ENCODE results near the gene LRRFIP1.

LRRFIP1 gene

GRCh38 chr2:237722616-237723015 lies 95.2 kb downstream of the LRRFIP1 start:
- DNase-seq (ENCODE audit: low read depth in 2 of 2) = no peak

GRCh38 chr2:237723023-237723422 lies 95.6 kb downstream of the LRRFIP1 start:
- DNase-seq (ENCODE audit: low read depth in 2 of 2) = no peak

GRCh38 chr2:237723602-237724001 lies 96.2 kb downstream of the LRRFIP1 start:
- DNase-seq (ENCODE audit: low read depth in 2 of 2) = no peak

- DNase-seq (ENCODE audit: low read depth in 2 of 2) = no peak
Measured at GRCh38 chr2:237724811-237725478, 97.6 kb downstream of the LRRFIP1 start.

GRCh38 chr2:237725661-237726060 lies 98.3 kb downstream of the LRRFIP1 start:
- DNase-seq (ENCODE audit: low read depth in 2 of 2) = no peak

- no peak for DNase-seq (ENCODE audit: low read depth in 2 of 2)
Measured at GRCh38 chr2:237726401-237726830, 99.0 kb downstream of the LRRFIP1 start.

DNA sequence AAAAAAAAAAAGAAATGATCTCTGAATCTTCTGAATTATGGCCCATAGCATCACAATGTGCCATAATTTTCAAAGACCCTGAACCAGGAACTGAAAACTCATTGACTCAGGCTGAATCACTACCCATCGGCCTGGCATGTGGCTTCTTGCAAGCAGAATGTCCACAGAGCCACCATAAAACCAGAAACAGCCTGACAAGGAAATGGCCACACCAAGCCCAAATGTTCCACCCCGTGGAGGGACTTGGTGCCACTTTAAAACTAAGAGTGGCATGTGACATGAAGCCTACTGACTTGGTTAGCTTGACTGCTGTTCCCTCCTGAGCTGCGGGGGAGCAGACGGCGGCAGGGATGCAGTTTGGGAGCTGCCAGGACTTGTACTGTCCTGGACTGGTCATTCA lies 100.0 kb downstream of the LRRFIP1 start:
- no peak for DNase-seq (ENCODE audit: low read depth in 2 of 2)

GRCh38 chr2:237729681-237730475 lies 102.5 kb downstream of the LRRFIP1 start:
- no peak for DNase-seq (ENCODE audit: low read depth in 2 of 2)

GRCh38 chr2:237731663-237732062 lies 104.3 kb downstream of the LRRFIP1 start:
- DNase-seq (ENCODE audit: low read depth in 2 of 2) = no peak

GRCh38 chr2:237732070-237732469 lies 104.7 kb downstream of the LRRFIP1 start:
- DNase-seq (ENCODE audit: low read depth in 2 of 2) = no peak

GRCh38 chr2:237732790-237733381 lies 105.5 kb downstream of the LRRFIP1 start:
- DNase-seq (ENCODE audit: low read depth in 2 of 2) = no peak

DNA sequence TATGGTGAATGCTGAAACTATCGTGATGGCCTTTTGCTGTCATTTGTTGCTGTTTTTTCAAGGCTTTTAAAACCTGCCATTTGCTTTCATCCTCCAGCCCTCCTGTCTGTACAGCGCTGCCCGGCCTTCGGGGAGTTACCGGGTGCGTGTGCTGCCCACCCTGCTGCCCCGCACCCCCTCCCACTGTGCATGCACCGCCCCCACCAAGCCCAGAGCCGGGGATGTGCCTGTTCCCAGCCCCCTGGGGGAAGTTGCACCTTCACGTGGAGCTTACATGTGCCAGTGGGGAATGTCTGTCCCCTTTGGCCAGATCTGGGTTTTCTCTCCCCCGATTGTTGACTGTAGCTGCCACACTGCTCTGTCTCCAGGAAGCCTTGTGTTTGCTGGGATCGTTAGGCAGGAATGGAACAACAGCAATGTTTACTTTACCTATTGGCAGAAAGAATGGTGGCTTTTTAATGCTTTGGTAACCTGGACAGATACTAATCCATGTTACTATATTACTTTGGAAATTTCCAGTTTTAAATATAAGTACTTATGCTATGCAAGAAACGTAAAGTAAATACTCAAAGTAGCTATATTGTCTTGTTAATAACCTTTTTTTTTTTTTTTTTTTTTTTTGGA lies 106.4 kb downstream of the LRRFIP1 start:
- DNase-seq (ENCODE audit: low read depth in 2 of 2) = no peak

GRCh38 chr2:237734905-237735623 lies 107.7 kb downstream of the LRRFIP1 start:
- DNase-seq (ENCODE audit: low read depth in 2 of 2) = no peak

- DNase-seq (ENCODE audit: low read depth in 2 of 2) = no peak
Measured at GRCh38 chr2:237735798-237736197, 108.4 kb downstream of the LRRFIP1 start.

DNA sequence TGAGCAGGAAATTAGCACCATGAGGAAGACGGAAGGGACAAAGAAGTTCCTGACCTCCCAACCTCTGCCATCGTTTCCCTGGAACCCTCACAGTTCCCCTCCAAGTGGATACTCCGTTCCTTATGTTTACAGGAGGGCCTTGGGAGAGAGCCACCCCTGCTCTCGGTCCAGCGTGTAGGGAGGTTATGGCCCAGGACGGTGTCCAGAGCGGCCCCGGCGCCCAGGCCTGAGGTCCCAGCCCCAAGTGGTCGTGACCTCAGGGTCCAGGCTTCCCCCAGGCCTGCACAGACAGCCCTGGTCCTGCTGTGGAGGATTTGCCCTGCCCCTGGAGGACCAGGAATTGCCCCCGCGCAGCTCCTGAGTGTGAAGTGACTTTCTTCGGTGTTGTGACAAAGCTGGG lies 109.4 kb downstream of the LRRFIP1 start:
- no peak for DNase-seq (ENCODE audit: low read depth in 2 of 2)

DNA sequence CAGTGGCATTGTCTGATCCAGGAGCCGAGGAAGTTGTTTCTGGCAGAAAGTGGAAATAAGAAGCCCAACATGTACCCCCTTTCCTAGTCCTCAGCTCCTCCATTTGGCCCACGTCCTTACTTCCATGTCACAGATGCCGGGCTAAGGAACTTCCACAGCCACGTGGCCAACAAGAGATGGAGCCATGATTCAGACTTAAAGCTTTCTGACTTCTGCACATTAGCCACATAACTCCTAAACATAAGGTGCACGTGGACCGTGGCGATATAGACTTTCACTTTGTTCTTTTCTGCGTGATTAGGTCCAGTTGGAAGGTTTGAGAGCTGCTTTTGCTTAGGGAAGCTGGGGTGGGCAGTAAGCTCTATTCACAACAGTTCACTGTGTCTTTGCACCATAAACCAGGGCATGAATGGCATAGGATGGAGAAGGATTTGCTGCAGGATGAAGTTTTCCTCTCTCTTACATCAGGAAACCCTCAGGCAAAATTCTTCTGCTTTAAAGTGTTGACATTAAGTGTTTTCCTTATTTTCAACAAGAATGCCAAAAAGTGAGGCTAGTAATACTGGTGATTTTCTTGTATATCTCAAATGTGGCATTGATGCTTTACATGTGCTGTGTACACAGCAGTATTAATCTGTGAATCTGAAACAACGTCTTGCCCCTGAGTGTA lies 109.9 kb downstream of the LRRFIP1 start:
- DNase-seq (ENCODE audit: low read depth in 2 of 2) = no peak

GRCh38 chr2:237738255-237738654 lies 110.9 kb downstream of the LRRFIP1 start:
- no peak for DNase-seq (ENCODE audit: low read depth in 2 of 2)

DNA sequence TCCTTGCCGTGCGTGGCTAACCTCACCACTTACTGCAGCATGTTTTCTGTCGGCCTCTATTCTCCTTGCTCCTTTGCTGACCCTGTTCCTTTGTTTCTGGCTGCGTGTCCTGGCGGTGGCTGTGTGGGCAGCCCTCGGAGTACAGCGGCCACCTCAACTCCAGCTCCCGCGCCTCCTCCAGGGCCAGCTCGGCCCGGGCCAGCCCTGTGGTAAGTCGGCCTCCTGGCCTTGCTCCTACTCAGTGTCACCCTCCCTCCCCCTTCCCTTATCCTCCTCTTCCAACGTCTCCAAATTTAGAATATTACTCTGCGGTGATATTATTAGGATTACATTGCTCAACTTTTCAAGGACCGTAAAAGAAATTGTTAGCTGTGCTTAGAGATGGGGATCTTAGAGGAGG lies 111.7 kb downstream of the LRRFIP1 start:
- no peak for DNase-seq (ENCODE audit: low read depth in 2 of 2)

DNA sequence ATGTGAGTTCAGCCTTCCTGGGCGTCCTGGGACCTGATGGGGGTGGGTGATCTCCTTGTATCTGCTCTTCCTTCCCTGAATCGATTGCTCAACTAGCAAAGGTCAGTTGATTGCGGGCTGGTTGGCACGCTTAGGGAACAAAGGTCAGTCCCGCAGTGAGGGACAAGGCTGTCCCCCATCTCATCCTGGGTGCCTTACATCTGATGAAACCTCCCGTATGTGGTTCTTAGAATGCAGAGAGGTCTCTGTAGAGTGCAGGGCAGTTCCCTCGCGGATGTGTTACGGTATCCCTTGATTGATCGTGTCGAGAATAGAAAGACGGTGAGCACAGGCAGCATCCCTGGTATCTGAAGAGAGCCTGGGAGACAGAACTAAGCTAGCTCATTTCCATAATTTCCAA lies 114.8 kb downstream of the LRRFIP1 start:
- no peak for DNase-seq (ENCODE audit: low read depth in 2 of 2)

DNA sequence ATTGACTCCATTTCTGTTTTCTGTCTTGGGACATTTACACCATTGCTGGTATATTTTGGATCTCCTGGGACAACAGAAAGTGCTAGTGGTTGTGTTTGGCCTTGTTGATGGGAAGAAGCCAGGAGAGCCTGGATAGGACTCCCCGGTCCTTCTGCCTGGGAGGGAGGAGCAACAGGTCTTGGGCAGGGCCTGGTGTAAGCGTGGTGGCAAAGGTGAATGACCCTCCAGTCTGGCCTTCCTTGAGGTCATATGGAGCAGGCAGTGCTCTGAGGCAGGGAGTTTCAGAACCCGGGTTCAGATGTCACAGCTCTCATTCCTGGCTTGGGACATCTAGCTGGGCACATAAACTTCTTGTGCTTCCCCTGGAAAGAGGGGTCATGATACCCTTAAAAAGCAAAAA lies 115.2 kb downstream of the LRRFIP1 start:
- no peak for DNase-seq (ENCODE audit: low read depth in 2 of 2)

- DNase-seq (ENCODE audit: low read depth in 2 of 2) = no peak
Measured at GRCh38 chr2:237743024-237743423, 115.6 kb downstream of the LRRFIP1 start.
